Spleen (tissue), 11 donors: Measurements from ENCODE around the gene SPINT2. TPM values are rescaled to one million over a fixed set of nuclear protein-coding genes. Genes with fewer than 3 reads are reported as not detected.

ENCODE experiments used
- DNase-seq: peaks from one replicate; pipeline ENCODE4 v3.0.0-alpha.2; 2020
- H3K27ac ChIP-seq, 8 donors: fragments of 200-600 bp; sonication (generic) in 7 of 8; 1 replicate in 4 of 8; 2 replicates in 4 of 8; pipeline versions ENCODE4 v1.5.0 to v1.8.0; 2016 to 2021; ENCODE audit warnings: inconsistent platforms in 4 of 8, mild to moderate bottlenecking in 4 of 8, moderate library complexity in 1 of 8
- H3K27me3 ChIP-seq, 7 donors: fragments of 200-600 bp; sonication (generic) in 6 of 7; replicated peaks in 1 of 7; 1 replicate in 4 of 7; 2 replicates in 3 of 7; pipeline versions ENCODE4 v1.5.0 to v1.8.0; 2016 to 2021; ENCODE audit warnings: inconsistent platforms in 3 of 7, mild to moderate bottlenecking in 1 of 7
- H3K36me3 ChIP-seq, 6 donors: fragments of 200-600 bp; sonication (generic) in 5 of 6; 1 replicate in 4 of 6; 2 replicates in 2 of 6; pipeline versions ENCODE4 v1.5.0 to v1.8.0; 2016 to 2021; ENCODE audit warnings: inconsistent platforms in 2 of 6
- H3K4me1 ChIP-seq, 6 donors: fragments of 200-600 bp; sonication (generic) in 5 of 6; 1 replicate in 3 of 6; 2 replicates in 3 of 6; pipeline versions ENCODE4 v1.5.0 to v1.8.0; 2016 to 2021; ENCODE audit warnings: inconsistent platforms in 3 of 6
- H3K4me3 ChIP-seq, 8 donors: fragments of 200-600 bp; sonication (generic) in 7 of 8; 1 replicate in 4 of 8; 2 replicates in 4 of 8; pipeline versions ENCODE4 v1.5.0 to v1.8.0; 2016 to 2021; ENCODE audit warnings: inconsistent platforms in 4 of 8, mild to moderate bottlenecking in 4 of 8, moderate library complexity in 2 of 8
- H3K9me3 ChIP-seq, 8 donors: fragments of 200-600 bp; sonication (generic) in 7 of 8; 1 replicate in 4 of 8; 2 replicates in 4 of 8; pipeline versions ENCODE4 v1.5.0 to v1.8.0; 2016 to 2021; ENCODE audit warnings: inconsistent platforms in 4 of 8
- CTCF ChIP-seq, 11 experiments: fragments of 200-600 bp in 7 of 11; fragments of 450-650 bp in 4 of 11; sonication (generic) in 4 of 11; IDR thresholded peaks in 8 of 11; conservative IDR thresholded peaks in 3 of 11; 1 replicate in 7 of 11; 2 replicates in 4 of 11; pipeline versions ENCODE4 v1.4.0 to v1.8.0; 2016 to 2021; ENCODE audit warnings: antibody characterized with exemption in 11 of 11, inconsistent platforms in 4 of 11, mild to moderate bottlenecking in 1 of 11
- POLR2A ChIP-seq, 3 donors: fragments of 450-650 bp; IDR thresholded peaks; one replicate each; pipeline ENCODE4 v1.5.1; 2017; ENCODE audit warnings: antibody characterized with exemption in 3 of 3, mild to moderate bottlenecking in 1 of 3
- POLR2AphosphoS5 ChIP-seq, 3 donors: sonication (generic); formaldehyde crosslinking; IDR thresholded peaks; one replicate each; pipeline ENCODE4 v1.5.1; 2017; ENCODE audit warnings: antibody characterized with exemption in 3 of 3
- WGBS, 5 donors: extraction: QIAGEN DNeasy Blood & Tissue Kit in 3 of 5; methylation state at CpG; one replicate each; pipeline versions ENCODE4 v1.1.5 to v1.1.7; 2013 to 2018; 5-methylcytosine and 5-hydroxymethylcytosine counted together
- intact Hi-C: fragments of 100-400 bp; cut with DNase I; formaldehyde crosslinking; loops from one replicate; pipeline ENCODE4 v1.15.0; 2023; ENCODE audit warnings: low total_unique reads
- polyA plus RNA-seq, 3 donors: library from polyadenylated mRNA; stranded (reverse); fragments of 200-250 nt; gene quantifications; one replicate each; pipeline ENCODE4 v1.2.1, GENCODE V29; 2013
- total RNA-seq, 7 donors: library from RNA; depleted of rRNA in 3 of 7; stranded (reverse); fragments of >200 nt in 3 of 7; fragmentation: NEBNext Ultra II Directional in 4 of 7; extraction: Animal tissue kit (Norgen Biotek cat#: 25700) in 4 of 7; gene quantifications; one replicate each; pipeline versions ENCODE4 v1.1.0 to v1.2.1, GENCODE V29; 2016 to 2021
- donor health status: healthy with polysubstance abuse.
- donor health status: DM: no; HTN: no; CAD: no; lungs with moderate emphysema.
- donor health status: DM: no; HTN: no; CAD: no.
- donor health status: Bipolar disorder and iron deficiency.
- donor health status: healthy.
- donor health status: DM: no; HTN: no; CAD: no.
- donor health status: DM: yes; HTN: yes; CAD: no.

The SPINT2 gene
- total and polyA plus RNA-seq, 10 donors: 41.2 to 87.8 (median 64.4) TPM

GRCh38 chr19:38219221-38219620 lies 45.2 kb upstream of the SPINT2 start:
- Histone ChIP-seq H3K4me3 (no peak overlapping the region), H3K27me3 (peaks cover 0 to 100% (median 40%) of the 10 kb centered on the region in 7 donors), H3K9me3 (no peaks in the 10 kb centered on the region), H3K27ac (no peak overlapping the region), H3K4me1 (peaks cover 0 to 13% (median 8%) of the 10 kb centered on the region in 6 donors), H3K36me3 (no peaks in the 10 kb centered on the region)
- DNase-seq: no peak
- intact Hi-C loops: no loop called here
- TF ChIP-seq CTCF (IDR thresholded peaks at IDR 0.05 in 8 of 11, conservative IDR thresholded peaks at IDR 0.05 in 3 of 11): no peak
- no peak for TF ChIP-seq POLR2AphosphoS5 (IDR thresholded peaks at IDR 0.05)
- no peak for TF ChIP-seq POLR2A (IDR thresholded peaks at IDR 0.05)
- 81 to 95% (median 87%) methylated on average over 10 of the region's 10 CpGs for WGBS, 5 donors

- Histone ChIP-seq H3K27ac (no peak overlapping the region), H3K36me3 (no peaks in the 10 kb centered on the region), H3K4me1 (peaks cover 0 to 15% (median 12%) of the 10 kb centered on the region in 6 donors), H3K4me3 (no peak overlapping the region), H3K27me3 (peaks cover 0 to 100% (median 53%) of the 10 kb centered on the region in 7 donors), H3K9me3 (no peaks in the 10 kb centered on the region)
- TF ChIP-seq CTCF (IDR thresholded peaks at IDR 0.05 in 8 of 11, conservative IDR thresholded peaks at IDR 0.05 in 3 of 11): no peak
- no peak for TF ChIP-seq POLR2A (IDR thresholded peaks at IDR 0.05)
- no peak for TF ChIP-seq POLR2AphosphoS5 (IDR thresholded peaks at IDR 0.05)
- WGBS, 5 donors: 89 to 94% (median 94%) methylated on average over 6 of the region's 6 CpGs
- DNase-seq: no peak
- intact Hi-C loops: loop anchor here (10.0 kb wide), 1 partner anchor 317 kb away; the partner anchor contains the start of genes SIPA1L3 and WDR87
These were observed 43.0 kb upstream of the SPINT2 start for GRCh38 chr19:38221421-38221820.

GRCh38 chr19:38221919-38222830 lies 42.2 kb upstream of the SPINT2 start:
- Histone ChIP-seq H3K36me3 (no peaks in the 10 kb centered on the region), H3K4me1 (peaks cover 0 to 15% (median 12%) of the 10 kb centered on the region in 6 donors), H3K27ac (no peak overlapping the region), H3K4me3 (no peak overlapping the region), H3K9me3 (no peaks in the 10 kb centered on the region), H3K27me3 (peaks cover 0 to 100% (median 59%) of the 10 kb centered on the region in 7 donors)
- TF ChIP-seq POLR2AphosphoS5 (IDR thresholded peaks at IDR 0.05) (no peak), POLR2A (IDR thresholded peaks at IDR 0.05) (no peak), CTCF (IDR thresholded peaks at IDR 0.05 in 8 of 11, conservative IDR thresholded peaks at IDR 0.05 in 3 of 11) (no peak)
- intact Hi-C loops: loop anchor here (10.0 kb wide), 1 partner anchor 317 kb away; the partner anchor contains the start of genes SIPA1L3 and WDR87
- 49 to 74% (median 59%) methylated on average over 34 to 64 of the region's 64 CpGs for WGBS, 5 donors
- DNase-seq: no peak

GRCh38 chr19:38223119-38223523 lies 41.3 kb upstream of the SPINT2 start:
- no peaks in the 10 kb centered on the region for H3K9me3 ChIP-seq
- DNase-seq: no peak
- WGBS, 5 donors: 88 to 91% (median 91%) methylated on average over 3 of the region's 3 CpGs
- no peak overlapping the region for H3K27ac ChIP-seq
- intact Hi-C loops: loop anchor here (10.0 kb wide), 1 partner anchor 318 kb away; the partner anchor contains the start of genes SIPA1L3 and WDR87
- H3K36me3 ChIP-seq: no peaks in the 10 kb centered on the region
- H3K27me3 ChIP-seq: peaks cover 3 to 100% (median 68%) of the 10 kb centered on the region in 7 donors
- TF ChIP-seq CTCF (IDR thresholded peaks at IDR 0.05 in 8 of 11, conservative IDR thresholded peaks at IDR 0.05 in 3 of 11) (no peak), POLR2A (IDR thresholded peaks at IDR 0.05) (no peak), POLR2AphosphoS5 (IDR thresholded peaks at IDR 0.05) (no peak)
- no peak overlapping the region for H3K4me3 ChIP-seq
- peaks cover 0 to 21% (median 15%) of the 10 kb centered on the region in 6 donors for H3K4me1 ChIP-seq
